ENCODE data around the gene ODAM.

DNA sequence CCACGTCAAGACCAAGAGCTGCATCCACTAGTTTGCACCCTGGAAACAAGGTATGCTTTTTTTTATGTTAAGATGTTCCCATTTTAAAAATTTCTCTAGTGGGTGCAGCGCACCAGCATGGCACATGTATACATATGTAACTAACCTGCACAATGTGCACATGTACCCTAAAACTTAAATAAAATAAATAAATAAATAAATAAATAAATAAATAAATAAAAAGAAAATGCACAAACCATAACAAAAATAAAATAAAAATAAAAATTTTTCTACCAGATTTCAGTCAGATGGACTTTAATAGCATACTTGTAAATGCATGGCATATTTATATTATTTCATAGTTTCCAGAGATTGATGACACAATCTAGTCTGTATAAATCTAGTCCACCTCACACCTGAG is 43.4 kb upstream of the ODAM start:
- TF ChIP-seq, protein P1, sequence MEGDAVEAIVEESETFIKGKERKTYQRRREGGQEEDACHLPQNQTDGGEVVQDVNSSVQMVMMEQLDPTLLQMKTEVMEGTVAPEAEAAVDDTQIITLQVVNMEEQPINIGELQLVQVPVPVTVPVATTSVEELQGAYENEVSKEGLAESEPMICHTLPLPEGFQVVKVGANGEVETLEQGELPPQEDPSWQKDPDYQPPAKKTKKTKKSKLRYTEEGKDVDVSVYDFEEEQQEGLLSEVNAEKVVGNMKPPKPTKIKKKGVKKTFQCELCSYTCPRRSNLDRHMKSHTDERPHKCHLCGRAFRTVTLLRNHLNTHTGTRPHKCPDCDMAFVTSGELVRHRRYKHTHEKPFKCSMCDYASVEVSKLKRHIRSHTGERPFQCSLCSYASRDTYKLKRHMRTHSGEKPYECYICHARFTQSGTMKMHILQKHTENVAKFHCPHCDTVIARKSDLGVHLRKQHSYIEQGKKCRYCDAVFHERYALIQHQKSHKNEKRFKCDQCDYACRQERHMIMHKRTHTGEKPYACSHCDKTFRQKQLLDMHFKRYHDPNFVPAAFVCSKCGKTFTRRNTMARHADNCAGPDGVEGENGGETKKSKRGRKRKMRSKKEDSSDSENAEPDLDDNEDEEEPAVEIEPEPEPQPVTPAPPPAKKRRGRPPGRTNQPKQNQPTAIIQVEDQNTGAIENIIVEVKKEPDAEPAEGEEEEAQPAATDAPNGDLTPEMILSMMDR (IDR thresholded peaks at IDR 0.05; ENCODE audit: low read depth, low read length, poor library complexity, severe bottlenecking), result no peak
- no peak for TF ChIP-seq EZH2phosphoT487 (IDR thresholded peaks at IDR 0.05; ENCODE audit: borderline replicate concordance, low read length)
